NCI-H460 (cell line): ENCODE results near the gene RAI1. TPM values are rescaled to one million over a fixed set of nuclear protein-coding genes. Genes with fewer than 3 reads are reported as not detected.

Experiments
- DNase-seq: peaks from one replicate; pipeline ENCODE4 v3.0.0-alpha.2; 2016; ENCODE audit warnings: low read depth; ENCODE audit errors: extremely low read depth
- small RNA-seq, 2 experiments: library from RNA; depleted of rRNA; stranded (forward); fragments of <200 nt; gene quantifications; one replicate each; pipeline ENCODE3, GENCODE V24; 2014
- total RNA-seq: library from RNA; depleted of rRNA; stranded (reverse); fragments of >200 nt; shearing (Covaris generic); gene quantifications from 2 replicates; pipeline ENCODE4 v1.2.3, GENCODE V29; 2014; rRNA removed

The RAI1 gene
- total RNA-seq, 1 experiment from 2014 or later, result 7.3 TPM

DNA sequence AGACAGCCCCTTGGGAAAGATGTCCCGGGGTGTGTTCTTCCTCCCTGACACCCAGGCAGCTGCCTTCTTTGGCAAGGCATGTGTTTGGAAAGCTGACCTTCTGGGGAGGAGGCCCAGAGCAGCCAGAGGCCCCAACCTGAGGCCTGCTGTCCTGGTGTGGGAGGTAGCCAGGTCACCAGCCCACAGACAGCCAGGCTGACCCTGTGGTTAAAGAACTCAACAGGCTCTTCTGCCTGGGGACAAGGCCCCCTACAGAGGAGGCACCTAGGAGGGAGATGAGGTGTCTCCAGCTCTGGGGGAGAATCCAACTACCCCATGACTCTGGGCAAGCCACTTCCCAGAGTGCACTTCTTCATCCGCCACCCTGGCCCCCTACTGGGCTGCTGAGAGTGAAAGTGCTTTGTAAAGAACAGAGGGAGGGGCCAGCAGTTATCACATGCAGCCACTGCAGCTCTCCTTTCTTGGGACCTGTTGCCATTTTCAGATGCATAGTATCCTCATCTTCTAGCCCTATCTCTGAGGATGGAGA, 168.7 kb downstream of the RAI1 start:
- DNase-seq, result no peak

GRCh38 chr17:17851103-17852002, 170.1 kb downstream of the RAI1 start:
- no peak for DNase-seq

GRCh38 chr17:17852930-17853329, 171.7 kb downstream of the RAI1 start:
- DNase-seq, result no peak

GRCh38 chr17:17853811-17854447, 172.7 kb downstream of the RAI1 start:
- DNase-seq, result no peak

DNA sequence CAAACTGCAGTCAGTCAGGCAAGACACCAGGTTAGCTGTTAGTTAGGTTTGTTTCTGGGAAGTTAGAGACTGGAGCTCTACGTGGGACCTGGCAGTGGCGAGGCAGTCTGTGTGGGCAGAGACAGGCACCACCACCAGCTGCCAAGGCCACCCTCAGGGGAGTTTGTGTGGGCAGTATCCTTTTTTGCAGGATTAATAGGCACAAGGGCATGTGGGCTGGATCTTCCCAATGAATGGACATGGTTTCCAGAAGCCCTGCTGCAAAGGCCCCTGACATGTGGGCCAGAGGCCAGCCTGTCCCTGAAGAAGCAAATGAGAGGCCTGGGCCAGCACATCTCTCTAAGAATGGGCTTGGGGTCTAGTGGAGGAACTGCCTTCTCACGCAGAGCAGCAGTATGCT, 174.7 kb downstream of the RAI1 start:
- DNase-seq, result no peak

GRCh38 chr17:17856386-17856785, 175.1 kb downstream of the RAI1 start:
- DNase-seq, result no peak

- DNase-seq, result no peak
These were observed 176.2 kb downstream of the RAI1 start for GRCh38 chr17:17857496-17857895.

GRCh38 chr17:17859909-17860765, 178.9 kb downstream of the RAI1 start:
- DNase-seq, result peak; percentile 67

GRCh38 chr17:17860766-17861107, 179.5 kb downstream of the RAI1 start:
- DNase-seq, result no peak

Small RNA genes within 50 kb of the gene (small RNA-seq; reads per million reads assigned to genes)
- gene MIR33B (1.1 to 39.3 reads per million in 2 experiments), gene MIR6777 (0 to 0.59 reads per million in 2 experiments), gene RF02177 (0 reads per million in 2 experiments), gene RF02178 (0 reads per million in 2 experiments)

Other genes starting within 250 kb of the RAI1 start
- gene MED9, start 204.5 kb upstream of the RAI1 start, total RNA-seq, result 16.7 and 19.3 TPM in 2 replicates
- 0.63 and 0.94 TPM in 2 replicates for gene RASD1, start 185.1 kb upstream of the RAI1 start, total RNA-seq
- 84.7 and 120 TPM in 2 replicates for gene PEMT, start 89.8 kb upstream of the RAI1 start, total RNA-seq
- 72.5 and 74.8 TPM in 2 replicates for gene SREBF1, start 155.5 kb downstream of the RAI1 start, total RNA-seq